HT1080 (cell line): ENCODE results near the gene BCR. TPM values are rescaled to one million over a fixed set of nuclear protein-coding genes. Genes with fewer than 3 reads are reported as not detected.

Experiments
- DNase-seq: peaks from one replicate; pipeline ENCODE4 v3.0.0-alpha.2; 2015; ENCODE audit warnings: low read depth
- total RNA-seq: library from RNA; depleted of rRNA; stranded (reverse); fragments of >200 nt; shearing (Covaris generic); gene quantifications from 2 replicates; pipeline ENCODE4 v1.2.3, GENCODE V29; 2014

The BCR gene
- total RNA-seq, 1 experiment from 2014 or later: 26.5 TPM

DNA sequence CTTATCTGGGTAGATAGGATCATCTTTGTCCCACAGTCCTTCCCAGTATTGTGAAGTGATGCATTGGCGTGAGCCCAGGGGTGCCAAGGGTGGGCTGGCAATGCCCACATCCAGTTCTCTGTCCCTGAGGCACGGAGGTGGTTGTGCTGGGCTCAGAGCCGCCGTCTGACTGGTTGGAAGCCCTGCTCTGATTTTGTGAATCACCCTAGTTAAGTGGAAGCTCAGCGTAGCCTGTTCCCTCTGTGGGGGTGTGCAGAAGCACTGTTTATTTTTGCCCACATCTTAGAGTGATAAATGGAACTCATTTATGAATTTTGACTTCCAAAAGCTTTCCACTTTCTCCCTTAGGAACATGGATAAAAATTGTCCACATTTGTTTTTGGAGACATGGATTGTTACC lies 13.6 kb downstream of the BCR start:
- no peak for DNase-seq

GRCh38 chr22:23196165-23196564 lies 15.9 kb downstream of the BCR start:
- no peak for DNase-seq

DNA sequence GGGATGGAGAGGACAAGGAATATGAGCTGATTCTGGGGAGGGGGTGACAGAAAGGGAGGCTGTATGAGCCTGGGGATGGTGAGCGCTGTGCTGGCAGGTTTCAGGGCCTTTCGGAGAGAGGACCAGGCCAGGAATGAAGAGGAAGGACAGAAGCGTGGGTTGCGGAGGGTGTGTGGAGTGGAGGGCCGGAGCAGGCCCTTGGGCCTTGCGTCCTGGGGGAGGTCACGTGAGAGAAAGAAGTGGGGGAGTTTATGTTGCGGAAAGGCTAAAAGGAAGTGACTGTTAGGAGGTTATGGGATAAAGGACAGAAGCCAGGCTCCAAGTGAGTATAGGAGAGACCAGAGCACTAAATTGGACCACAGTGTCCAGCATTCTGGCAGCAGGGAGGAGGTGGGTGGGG lies 17.5 kb downstream of the BCR start:
- no peak for DNase-seq

GRCh38 chr22:23199159-23199558 lies 18.9 kb downstream of the BCR start:
- no peak for DNase-seq

DNA sequence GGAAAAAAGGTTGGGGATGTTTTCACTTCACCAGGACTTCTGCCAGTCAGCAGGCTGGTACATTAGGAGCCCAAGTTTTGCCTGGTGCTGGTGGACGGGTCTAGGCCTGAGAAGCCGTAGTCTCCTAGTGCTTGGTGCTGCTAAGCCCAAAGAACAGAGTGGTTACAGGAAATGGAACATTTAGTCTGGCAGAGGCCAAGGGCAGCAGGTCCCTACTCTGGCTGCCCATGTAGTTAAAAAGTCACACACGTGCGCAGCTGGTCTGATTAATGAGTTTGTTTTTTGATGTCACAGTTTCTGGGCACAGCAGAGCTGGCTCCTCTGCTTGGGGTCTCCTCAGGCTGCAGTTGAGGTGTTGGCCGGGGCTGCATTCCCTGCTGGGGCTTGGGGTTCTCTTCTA lies 20.6 kb downstream of the BCR start:
- no peak for DNase-seq

- DNase-seq: no peak
Measured at GRCh38 chr22:23202812-23203451, 22.6 kb downstream of the BCR start.

- DNase-seq: no peak
Measured at GRCh38 chr22:23203452-23204124, 23.3 kb downstream of the BCR start.

DNA sequence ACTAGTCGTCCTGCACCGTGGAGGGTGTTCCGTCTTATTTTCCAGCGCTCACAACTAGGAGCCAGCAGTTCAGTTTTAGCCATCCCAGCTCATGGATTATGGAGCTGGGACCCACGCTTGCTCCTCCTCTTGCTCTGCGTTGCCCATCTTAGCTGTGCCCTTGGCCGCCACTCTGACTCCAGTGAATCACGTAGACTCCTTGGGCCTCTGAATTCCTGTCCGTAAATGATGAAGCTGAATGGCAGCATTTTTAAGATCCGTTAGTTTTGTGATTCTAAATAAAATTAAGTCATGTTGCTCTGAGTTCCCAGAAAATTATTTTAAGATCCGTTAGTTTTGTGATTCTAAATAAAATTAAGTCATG lies 23.8 kb downstream of the BCR start:
- DNase-seq: no peak

DNA sequence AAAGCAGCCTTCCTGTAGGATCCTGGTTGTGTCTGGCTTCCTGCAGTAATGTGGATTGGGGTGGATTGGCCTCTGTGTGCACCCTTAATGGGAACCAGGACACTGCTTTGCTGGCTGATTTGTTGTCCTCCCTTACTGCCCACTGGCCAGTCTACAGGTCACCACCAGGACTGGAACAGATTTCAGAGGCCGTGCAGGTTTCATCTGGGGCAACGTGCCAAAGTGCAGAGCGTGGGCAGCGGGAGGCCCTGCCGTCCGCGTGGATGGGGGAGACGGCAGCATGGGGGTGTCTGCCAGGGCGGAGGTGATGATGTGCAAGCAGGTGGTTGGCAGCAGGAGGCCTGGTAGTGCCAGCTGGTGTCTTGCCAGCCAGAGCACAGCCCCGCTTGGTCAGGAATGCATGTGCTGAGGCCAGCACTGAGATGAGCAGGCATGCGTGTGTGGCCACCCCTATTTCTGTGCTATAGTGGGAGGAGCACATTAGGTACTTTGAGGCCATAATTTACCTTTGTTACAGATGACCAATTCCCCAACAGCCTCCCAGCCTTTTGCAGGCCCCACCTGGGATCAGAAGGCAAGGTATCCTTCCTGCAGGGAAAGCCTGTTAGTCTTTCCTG lies 24.3 kb downstream of the BCR start:
- no peak for DNase-seq

GRCh38 chr22:23205339-23206049 lies 25.2 kb downstream of the BCR start:
- DNase-seq: no peak

DNA sequence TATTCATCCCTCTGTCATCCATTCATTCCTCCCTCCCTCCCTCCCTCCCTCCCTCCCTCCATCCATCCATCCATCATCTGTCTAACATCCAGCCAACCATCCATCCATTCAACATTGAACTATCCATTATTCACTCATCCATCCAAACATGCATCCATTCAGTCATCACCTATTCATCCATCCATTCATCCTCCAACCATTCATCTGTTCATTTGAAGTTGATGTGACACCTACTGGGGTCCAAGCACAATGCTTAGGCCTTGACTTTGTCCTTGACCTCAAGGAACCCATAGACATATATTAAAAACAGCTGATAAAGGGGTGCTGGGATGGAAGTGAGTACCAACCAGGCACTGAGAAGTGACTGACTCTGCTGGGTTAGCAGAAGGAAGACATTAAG lies 26.6 kb downstream of the BCR start:
- no peak for DNase-seq

- no peak for DNase-seq
Measured at GRCh38 chr22:23207729-23208393, 27.6 kb downstream of the BCR start.

DNA sequence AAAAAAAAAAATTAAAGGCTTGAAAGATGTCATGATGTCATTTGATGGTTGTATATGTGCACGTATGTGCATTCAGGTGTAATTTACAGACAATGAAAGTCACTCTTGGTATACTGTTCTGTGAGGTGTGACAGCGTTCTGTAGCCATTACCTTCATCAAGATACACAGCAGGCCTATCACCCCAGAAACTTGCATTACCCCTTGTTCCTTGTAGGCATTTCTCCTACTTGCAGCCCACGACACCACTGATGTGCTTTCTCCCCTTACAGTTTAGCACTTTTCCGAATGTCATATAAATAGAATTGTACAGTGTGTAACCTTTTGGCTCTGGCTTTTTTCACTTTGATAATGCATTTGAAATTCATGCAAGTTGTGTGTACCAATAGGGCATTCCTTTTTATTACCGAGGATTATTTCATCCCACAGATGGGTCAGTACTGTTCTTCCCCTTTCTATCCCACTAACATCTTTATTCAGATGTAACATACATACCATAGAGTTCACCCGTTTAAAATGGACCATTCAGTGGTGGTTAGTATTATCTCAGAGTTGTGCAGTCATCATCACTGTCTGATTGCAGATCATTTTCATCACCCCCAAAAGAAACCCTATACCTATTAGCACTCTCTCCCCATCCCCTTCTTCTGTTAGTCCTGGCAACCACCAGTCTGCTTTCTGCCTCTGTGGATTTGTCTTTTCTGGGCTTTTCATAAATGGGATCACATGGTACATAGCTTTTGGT lies 30.3 kb downstream of the BCR start:
- no peak for DNase-seq

DNA sequence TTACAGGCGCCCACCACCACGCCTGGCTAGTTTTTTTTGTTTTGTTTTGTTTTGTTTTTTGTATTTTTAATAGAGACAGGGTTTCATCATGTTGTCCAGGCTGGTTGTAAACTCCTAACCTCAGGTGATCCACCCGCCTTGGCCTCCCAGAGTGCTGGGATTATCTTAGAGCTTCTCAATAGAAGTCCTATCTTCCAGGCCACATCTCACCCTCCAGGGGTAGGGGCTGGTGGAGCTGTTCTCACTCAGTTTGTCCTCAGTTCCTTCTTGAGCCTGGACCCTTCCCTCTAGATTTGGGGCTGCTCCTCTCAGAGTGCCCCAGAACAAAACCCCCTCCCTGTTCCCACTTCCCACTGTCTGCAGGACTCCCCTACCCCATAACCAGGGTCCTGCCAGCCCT lies 31.3 kb downstream of the BCR start:
- no peak for DNase-seq

GRCh38 chr22:23212061-23213021 lies 32.0 kb downstream of the BCR start:
- no peak for DNase-seq

GRCh38 chr22:23213022-23213555 lies 32.8 kb downstream of the BCR start:
- no peak for DNase-seq

DNA sequence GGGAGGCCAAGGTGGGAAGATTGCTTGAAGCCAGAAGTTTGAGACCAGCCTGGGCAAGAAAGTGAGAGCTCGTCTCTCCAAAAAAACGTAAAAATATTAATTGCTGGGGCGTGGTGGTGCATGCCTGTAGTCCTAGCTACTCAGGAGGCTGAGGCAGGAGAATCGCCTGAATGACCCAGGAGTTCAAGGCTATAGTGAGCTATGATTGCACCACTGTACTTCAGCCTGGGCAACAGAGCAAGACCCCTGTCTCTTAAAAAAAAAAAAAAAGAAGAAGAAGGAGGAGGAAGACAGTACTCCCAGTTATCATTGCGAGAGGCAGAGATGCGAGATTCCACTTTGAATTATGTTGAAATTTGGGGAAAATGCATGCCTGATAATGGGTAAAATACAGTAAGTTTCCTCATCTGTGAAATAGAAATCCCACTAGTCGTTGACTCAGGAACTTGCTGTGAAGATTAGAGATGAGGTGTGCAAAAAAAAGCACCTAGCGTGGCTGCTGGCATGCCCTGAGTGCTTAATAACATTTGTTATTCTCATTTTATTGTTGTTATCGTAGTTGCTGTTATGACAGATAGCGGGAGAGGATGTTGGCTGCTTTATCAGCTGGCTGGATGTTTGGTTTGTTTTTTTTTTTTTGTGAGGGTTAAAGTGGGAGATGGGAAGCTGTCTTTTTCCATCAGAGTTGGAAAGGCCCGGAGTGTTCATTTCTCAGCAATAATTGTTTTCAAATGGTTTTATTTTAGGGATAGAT lies 33.4 kb downstream of the BCR start:
- DNase-seq: no peak

DNA sequence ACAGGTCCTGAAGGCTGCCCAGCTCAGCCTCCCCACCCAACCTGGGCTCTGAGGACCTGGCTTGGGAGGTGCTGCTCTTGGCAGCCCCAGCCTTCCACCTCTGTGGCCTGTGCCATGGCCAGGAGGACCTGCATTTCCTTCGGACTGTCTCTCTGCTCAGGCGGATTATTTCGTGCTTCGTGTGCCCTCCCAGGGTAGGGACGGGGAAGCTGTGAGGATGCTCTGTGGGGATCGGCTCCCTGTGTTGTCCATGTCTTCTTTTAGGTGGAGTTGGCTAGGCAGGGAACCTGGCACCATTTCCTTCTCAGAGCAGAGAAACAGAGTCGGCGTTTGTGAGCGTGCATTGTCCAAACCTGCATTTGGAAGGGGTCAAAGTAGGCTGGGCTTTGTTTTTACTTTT lies 34.1 kb downstream of the BCR start:
- DNase-seq: no peak
